NCI-H1930 (cell line): ENCODE results near the gene SIRPG.
"Not testable (repeated sequence)": the region's sequence is repeated elsewhere in the genome, so short reads cannot be mapped to it uniquely, and the experiment has no call there.

ENCODE experiments used
- DNase-seq, 2 experiments: peaks; one replicate each; lab custom pipeline; 2025; lab: John Stamatoyannopoulos, UW

SIRPG gene

DNA sequence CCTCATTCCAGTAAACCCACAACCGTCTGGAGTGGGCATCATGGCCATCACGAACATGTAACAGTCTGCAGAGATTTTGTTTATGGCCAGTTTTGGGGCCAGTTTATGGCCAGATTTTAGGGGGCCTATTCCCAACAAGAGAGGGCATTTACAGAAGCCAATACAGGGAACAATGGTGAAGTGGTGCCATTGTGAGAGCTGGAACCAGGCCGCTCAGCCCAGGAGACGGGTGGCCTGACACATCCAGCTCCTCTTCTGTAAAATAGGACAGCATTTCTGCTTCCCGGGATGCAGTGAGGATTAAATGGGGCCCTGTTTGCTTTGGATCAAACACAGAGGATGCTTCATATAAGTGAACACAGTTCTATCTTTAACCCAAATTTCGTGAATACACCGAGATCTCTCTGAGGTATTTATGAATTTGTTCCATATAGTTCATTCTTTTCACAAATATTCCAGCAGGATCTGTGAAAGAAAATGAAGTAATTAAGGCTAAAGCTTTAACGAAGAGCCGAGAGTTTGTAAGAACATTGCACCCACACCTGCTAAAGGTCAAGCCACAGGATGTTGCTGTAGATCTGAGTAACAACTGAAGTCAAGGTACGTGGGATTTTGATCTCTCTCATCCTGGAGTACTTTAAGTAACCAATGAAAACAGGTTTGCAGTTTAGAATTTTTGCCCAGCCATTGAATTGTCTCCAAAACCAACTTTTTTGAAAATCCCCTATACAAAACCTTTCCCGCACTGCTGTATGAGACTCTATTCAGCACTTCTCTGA, 14.5 kb upstream of the SIRPG start:
- no peak for DNase-seq

DNA sequence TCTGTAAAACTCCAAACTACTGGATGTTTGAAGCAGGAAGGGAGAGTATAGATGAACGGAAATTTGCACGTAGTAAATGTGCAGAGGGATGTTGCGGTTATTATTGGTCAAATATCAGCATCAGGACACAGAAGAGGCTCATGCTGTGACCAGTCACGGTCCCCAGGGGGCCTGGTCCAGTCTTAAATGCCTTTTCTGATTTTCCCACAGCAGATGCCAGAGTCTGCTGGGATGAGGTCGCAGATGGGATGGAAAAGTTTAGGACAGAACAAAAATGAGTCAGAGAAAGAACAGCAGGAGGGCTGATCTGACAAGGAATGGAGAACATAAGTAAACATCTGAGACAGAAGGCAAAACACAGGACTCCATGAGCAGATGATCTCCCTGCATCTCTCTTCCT, 11.7 kb upstream of the SIRPG start:
- DNase-seq: no peak

DNA sequence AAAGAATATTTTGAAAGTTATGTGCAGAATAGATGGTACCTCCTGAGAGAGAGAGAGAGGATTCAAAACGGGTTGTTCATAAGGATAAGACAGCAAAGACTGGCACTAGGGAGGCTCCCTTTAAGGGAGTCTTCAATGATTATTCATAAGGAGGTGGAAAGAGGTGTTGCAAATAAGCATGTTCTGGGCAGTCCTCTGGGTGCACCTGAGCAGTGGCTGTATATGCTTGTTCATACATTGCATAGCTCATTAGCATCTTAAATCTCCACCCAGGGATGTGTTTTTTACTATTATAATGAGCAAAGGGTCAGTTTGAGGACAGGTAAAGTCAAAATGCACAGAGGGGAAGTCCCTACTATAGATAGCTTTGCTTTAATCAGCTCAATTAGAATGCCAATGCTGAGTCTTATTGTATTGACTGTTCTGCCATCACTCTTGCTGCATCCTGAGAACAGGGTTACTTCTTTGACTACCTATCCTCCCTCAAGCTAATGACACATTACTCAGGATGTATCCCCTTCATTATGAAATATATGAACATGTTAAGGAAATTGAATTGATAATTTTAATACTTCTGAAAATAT, 10.0 kb upstream of the SIRPG start:
- no peak for DNase-seq

DNA sequence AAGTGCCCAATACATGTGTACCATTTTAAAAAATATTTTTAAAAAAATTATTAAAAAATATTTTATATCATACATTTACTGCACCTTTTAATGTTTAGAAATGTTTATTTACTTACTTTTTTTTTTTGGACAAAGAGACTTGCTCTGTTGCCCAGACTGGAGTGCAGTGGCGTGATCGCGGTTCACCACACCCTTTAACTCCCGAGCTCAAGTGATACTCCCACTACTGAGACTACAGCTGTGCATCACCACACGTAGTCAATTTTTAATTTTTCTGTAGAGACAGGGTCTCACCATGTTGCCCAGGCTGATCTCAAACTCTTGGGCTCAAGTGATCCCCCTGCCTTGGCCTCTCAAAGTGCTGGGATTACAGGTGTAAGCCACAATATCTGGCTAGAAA, 9.2 kb upstream of the SIRPG start:
- no peak for DNase-seq

DNA sequence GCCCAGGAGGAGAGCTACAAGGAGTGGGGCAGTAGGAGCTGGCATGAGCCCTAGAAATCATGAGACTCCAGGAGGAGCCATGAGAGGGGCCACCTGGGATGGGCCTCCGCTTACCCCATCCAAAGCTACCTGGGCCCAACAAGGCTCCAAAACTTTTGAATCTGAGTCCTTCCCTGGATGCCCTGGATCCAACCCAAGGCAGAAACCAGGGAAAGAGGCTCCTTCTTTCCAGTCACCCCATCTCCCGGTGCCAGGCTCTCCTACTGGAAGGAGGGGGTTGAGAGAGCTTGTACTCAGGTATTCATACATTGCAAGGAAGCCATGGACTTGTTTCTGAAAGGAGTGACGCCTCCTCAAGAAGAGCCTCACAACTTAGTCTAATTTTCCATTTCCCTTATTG, 7.8 kb upstream of the SIRPG start:
- DNase-seq: no peak

DNA sequence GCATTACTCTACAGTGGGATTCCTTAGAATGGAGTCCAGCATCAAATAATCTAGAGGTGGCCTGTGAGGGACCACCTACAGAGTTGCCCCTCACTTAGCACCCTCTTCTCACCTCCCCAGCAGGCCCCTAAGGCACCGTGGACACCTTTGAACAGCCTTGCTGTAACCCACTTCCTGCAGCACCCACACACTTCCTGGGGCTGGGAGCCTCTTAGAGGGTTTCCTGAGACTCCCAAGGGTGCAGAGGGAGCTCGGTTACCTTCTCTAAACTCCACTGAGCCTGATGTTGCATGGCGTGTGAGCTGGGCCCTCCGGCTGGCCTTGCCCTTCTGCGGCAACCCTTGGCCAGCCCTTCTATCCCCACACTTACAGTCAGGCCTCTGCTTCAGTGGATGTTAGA, 7.3 kb upstream of the SIRPG start:
- DNase-seq: no peak

DNA sequence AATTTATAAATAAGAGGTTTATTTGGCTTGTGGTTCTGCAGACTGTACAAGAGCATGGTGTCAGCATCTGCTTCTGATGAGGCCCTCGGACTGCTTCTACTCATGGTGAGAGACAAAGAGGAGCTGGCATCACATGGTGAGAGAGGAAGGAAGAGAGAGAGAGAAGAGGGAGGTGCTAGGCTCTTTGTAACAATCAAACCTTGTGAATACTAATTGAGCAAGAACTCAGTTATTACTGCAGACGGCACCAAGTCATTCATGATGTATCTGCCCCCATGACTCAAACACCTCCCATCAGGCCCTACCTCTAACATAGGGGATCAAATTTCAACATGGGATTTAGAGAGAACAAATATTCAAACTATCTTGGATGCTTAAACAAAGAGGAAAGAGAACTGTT, 6.3 kb upstream of the SIRPG start:
- no peak for DNase-seq

DNA sequence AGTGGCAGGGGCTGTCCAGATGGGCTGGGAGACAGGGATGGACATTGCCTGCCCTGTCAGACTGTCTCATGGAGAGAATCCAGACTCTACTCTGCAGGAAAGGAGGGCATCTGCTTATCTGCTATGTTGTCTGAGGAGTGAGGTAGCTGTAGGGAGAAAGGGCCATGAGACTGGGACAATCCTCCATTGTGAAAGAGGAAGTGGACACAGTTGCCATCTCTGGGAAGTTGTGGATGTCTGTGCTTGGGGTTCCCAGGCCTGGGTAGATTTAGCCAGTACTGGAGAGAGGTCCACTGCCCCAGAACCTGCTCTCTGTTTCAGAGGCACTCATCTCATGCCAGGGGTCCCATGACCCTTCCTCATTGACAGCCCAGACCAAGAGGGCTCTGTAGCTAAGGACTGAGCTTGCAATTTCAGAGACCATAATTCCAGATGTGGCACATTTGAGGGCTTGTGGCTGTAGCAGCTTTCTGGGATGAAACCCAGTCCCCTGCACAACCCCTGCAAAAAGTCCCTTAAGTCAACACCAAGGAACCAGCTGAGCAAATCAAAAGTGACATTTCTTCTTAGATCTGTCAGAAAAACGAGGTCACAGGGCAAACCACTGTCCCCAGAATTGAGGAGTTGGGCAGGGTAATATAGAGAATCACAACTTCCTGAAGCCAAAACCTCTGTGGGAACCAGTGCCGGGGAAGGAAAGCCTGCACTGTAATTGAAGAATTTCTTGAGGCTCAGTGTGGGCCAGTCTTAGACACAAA, 4.1 kb upstream of the SIRPG start:
- DNase-seq: no peak

DNA sequence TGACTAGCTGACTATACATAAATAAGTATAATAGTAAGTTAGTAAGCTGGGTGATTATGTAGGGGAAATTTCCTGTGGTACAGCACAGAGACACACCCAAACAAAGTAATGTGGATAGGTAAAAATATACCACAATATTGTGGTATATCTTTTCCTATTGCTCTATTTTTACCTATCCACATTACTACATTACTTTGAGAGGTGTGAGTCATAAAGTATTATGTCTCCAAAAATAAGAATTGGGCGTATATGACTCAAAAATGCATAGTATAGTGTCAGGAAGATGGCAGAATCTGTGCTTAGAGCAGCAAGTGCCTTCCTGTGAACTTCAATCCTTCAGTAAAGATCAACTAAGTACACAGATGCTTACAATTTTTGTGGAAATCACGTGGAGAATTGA, 2.7 kb upstream of the SIRPG start:
- DNase-seq: no peak

DNA sequence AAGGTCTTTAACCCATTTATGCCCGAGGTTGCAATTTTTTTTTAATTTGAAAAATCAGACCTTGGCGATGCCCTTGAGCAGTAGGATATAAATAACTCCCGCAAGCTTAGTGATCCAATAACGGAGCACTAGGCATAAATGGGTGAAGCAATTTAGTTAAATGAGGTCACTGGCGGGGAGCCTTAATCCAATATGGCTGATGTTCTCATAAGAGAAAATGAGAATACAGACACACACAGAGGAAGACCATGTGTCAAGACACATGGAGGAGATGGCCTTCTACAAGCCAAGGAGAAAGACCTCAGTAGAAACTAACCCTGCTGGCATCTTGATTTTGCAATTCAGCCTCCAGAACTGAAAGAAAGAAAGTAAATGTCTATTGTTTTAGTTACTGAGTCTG, 735 bp downstream of the SIRPG start:
- DNase-seq: no peak

DNA sequence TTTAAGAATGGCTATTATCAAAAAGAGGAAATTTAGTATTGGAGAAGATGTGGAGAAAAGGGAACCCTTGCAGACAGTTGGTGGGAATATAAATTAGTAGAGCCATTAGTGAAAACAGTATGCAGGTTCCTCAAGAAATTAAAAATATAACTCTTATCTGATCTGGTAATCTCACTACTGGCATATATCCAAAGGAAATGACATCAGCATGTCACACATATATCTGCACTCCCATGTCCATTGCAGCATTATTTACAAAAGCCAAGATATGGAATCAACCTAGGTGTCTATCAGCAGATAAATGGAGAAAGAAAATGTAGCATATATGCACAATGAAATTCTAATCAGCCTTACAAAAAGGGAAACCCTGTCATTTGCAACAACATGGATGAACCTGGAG, 2.6 kb downstream of the SIRPG start:
- DNase-seq: no peak

DNA sequence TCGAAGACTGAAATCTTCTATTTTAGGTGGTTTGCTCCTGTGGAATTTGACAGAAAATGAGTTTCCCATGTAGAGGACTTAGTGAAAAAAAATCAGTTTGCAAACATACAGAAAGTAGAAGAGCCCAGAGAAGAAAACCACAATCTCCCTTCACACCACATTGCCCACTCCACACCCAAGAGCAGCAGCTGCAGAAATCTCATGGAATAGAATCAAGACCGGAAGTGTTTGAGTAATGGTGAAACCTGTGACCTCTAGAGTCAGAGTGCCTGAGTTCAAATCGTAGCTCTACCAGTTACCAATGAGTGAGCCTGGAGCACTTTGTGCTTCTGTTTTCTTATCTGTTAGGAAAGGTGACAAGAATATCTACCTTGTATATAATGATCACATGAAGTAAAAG, 4.6 kb downstream of the SIRPG start:
- no peak for DNase-seq

DNA sequence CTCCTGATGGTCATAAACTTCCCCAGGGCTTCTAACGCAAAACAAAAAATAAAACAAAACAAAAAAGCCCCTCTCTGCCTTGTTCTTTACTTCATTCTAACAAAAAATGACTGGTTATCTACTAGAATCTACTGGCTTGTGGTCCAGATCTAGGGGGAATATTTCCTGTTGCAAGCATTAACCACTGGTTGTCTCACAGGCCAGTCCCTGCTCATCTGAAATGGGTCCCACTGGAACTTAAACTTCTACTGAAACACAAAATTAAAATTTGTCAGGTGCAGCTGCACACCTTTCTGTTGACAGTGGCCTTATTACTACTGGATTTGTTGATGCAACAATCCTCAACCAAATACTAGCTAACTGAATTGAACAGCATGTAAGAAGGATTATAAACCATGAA, 5.5 kb downstream of the SIRPG start:
- no peak for DNase-seq

DNA sequence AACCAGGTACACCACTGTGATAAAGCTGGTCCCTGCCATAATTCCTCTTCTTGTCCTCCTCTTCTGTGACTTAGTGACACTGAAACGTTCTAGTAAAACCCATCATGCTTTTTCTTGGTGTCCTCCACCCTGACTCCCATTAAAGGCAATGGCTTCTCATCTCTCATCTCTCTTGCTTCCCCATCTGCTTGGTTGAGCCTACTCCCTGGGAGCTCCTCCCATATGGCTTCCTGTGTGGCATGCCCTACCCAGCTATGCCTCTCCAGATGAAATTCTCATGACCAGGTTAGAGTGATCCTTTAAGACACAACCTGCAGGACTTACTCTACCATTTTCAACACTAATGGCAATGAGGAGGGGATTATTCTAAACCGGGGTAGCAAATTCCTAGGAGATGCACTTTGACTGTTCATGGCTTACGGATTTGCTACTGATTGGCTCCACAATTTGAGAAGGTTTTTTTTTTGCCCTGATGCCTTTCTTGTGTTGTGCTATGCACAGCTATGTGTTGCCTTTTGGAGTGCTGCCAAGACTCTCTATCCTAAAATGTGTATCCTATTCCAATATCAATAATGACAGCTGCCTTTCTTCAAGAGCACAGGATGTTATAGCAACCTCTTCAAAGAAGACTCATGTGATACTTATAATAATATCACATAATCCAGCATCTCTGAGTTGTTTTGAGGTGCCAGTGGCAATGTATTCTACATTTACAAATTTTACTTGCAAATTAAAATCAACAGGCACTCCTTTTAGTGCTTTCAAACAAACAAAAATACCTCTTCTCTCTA, 6.1 kb downstream of the SIRPG start:
- DNase-seq: no peak

DNA sequence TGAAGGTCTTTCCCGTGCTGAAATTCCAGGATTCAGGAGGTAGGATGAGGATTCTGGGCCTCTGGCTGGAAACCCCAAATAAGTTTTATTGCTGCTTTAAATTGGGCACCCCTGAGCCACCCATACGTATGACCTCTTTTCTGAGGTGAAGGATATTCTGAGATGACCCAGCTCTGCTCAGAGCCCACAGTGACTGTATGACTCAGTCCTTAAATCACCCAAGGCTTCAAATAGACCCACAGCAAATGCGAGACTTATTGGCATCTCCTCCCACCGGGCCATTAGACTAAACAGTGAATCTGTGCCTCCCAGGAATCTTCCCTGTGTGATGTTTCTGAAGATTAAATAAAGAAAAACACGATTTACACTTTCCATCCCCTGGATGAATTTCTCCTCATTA, 9.5 kb downstream of the SIRPG start:
- DNase-seq: no peak

DNA sequence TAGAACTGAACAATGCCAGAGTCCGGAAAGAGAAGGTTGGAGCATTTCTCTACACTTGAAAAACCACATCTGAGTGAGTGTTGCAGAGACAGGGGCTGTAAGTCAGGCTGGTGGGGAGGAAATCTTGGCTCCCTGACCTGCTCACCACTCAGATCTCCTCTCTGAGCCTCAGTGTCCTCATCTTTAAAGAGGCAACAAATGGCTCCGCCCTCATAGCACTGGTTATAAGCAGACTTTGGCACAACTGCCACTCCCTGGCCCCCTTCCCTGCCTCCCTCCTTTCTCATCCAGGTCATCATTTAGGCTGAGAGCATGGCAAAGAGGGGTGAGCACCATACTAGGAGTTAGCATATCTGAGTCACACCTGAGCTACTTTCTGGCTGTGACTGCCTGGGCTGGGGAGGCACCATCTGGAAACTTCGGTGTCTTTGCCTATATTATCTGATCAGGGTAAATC, 10.6 kb downstream of the SIRPG start:
- DNase-seq: no peak

DNA sequence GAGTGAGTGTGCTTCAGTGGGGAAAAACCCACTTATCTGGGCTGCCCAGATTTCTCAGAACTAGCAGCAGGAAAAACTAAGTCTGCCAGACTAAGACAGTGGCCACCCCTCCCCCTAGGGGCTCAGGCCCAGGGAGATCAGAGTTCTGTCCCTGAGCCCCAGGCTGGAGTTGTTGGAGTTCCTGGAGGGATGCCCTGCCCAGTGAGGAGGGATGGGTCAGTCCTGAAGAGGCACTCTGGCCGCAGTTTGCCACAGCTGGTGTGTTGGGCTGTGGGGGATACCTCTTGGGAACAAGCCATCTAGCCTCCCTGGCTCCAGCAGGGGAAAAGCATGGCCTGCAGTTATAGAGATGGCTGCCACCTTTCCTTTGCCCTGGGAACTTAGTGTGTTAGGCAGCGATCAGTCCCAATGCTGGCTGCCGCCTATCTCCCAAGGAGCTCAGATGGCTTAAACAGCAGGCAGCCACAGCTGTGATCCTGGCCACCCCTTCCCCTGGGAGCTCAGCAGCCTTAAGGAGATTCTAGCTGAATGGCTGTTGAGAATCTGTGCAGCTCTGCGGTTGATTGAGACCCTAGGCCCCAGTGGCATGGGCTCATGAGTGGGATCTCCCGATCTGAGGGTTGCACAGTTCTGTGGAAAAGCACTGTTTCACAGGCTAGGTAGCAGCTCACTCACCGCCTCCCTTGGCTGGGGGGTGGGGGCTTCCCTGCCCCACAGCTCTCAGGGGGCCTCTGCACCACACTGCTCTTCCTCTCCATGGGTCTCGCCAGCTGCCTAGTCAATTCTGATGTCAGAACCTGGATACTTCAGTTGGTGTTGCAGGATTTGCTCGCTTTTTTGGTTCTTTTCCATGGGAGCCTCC, 13.2 kb downstream of the SIRPG start:
- no peak for DNase-seq

DNA sequence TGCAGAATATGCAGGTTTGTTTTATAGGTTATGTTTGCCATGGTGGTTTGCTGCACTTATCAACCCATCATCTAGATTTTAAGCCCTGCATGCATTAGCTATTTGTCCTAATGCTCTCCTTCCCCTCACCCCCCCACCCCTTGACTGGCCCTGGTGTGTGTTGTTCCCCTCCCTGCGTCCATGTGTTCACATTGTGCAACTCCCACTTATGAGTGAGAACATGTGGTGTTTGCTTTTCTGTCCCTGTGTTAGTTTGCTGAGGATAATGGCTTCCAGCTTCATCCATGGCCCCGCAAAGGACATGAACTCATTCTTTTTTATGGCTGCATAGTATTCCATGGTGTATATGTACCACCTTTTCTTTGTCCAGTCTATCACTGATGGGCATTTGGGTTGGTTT, 18.9 kb downstream of the SIRPG start:
- DNase-seq: not testable (repeated sequence)

DNA sequence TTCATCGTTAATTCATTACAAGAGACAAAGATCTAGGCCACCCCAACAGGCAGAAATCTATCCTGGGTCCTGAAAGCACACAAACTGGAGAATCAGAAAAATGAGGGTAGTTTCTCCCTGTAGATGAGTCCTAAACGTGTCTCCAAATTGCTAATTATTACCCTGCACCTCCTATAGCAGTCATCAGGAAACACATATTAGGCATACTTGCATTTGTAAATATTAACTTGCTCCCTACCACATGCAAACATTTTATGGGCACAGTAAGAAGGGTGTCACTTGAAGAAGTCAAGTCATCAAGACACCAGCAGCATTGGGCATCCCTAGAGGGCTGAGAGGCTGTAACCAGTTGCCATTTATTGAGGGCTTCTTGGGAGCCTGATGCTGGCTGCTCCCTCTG, 19.8 kb downstream of the SIRPG start:
- DNase-seq: no peak

DNA sequence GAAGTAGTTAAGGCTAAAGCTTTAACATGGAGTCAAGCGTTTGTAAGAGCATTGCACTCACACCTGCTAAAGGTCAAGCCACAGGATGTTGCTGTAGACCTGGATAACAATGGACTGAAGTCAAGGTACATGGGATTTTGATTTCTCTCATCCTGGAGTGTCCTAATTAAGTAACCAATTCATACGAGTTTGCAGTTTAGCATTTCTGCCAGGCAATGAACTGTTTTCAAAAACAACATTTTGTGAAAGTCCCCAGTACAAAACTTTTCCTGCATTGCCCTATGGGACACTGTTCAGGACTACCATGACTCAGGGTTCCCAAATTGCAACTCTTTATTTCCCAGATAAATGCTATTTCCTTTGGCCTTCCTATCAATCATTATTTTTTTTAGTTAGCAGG, 20.4 kb downstream of the SIRPG start:
- no peak for DNase-seq

DNA sequence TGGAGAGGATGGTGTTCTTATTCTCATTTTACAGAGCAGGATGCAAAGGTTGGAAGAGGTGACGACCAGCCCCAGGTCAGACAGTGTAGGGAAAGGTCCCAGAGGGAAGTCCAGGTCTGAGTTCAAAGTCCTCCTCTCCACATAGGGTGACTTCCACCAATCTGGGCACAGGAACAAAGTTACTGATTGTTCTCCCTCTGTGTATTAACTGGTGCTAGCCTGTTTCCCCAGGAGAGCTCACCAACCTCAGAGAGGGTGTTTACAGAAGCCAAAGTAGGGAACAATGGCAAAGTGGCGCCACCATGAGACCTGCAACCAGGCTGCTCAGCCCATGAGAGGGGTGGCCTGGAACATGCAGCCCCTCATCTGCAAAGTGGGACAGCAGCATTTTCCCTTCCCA, 21.0 kb downstream of the SIRPG start:
- no peak for DNase-seq
